ENCODE results near the gene OSBPL10. TPM values are rescaled to one million over a fixed set of nuclear protein-coding genes. Genes with fewer than 3 reads are reported as not detected.

OSBPL10 gene
- total RNA-seq, 1 donor from 2014 or later: 3.8 TPM

- Mint-ChIP-seq H3K4me3 (ENCODE audit: unreplicated experiment) (no peak overlapping the region), H3K4me1 (ENCODE audit: low read depth, unreplicated experiment) (peaks cover 25% of the 10 kb centered on the region), H3K27me3 (ENCODE audit: unreplicated experiment) (no peaks in the 10 kb centered on the region), H3K9me3 (ENCODE audit: unreplicated experiment) (peaks cover 2% of the 10 kb centered on the region), H3K36me3 (ENCODE audit: unreplicated experiment) (no peaks in the 10 kb centered on the region), H3K27ac (ENCODE audit: unreplicated experiment) (no peak overlapping the region)
- DNase-seq: no peak
- no peak for TF ChIP-seq CTCF (IDR thresholded peaks at IDR 0.05; ENCODE audit: partially characterized antibody, unreplicated experiment)
These were observed 74.9 kb downstream of the OSBPL10 start for GRCh38 chr3:31906182-31906581.

DNA sequence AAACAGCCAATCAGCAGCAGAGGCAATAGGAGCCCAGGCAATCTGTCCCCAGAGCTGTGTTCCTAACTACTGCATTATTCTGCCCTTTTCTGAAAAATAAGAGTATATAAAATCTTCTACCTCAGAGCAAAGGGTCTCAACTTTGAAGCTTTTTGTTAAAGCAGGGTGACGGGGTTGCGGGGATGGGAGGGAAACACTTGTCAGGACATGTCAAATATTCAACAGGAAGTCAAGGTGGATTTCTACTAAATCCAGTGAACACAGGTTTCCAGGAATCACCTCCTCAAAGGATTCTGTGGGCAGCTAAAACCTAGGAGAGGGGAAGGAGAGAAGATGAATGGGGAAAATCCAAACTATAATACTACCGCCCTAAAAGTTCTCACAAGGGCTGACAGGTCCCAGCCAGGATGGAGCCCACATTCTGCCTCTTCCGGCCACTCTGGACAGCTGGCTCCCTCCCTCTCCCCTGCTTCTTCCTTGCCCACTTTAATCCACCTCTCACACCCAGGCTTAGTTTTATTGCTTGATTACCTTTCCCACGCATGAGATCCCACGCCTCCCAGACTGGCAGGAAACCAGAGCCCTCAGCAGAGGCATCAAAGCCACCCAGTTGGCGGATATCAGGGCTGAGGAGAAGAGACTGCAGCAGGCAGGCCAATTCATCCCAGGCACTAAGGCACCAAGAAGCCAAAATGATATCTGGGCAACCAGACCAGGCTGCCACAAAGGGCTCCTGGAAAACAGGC is 77.2 kb downstream of the OSBPL10 start:
- H3K4me3 Mint-ChIP-seq (ENCODE audit: unreplicated experiment): no peak overlapping the region
- peaks cover 3% of the 10 kb centered on the region for H3K27me3 Mint-ChIP-seq (ENCODE audit: unreplicated experiment)
- no peaks in the 10 kb centered on the region for H3K36me3 Mint-ChIP-seq (ENCODE audit: unreplicated experiment)
- TF ChIP-seq CTCF (IDR thresholded peaks at IDR 0.05; ENCODE audit: partially characterized antibody, unreplicated experiment): no peak
- H3K9me3 Mint-ChIP-seq (ENCODE audit: unreplicated experiment): peaks cover 2% of the 10 kb centered on the region
- no peak overlapping the region for H3K27ac Mint-ChIP-seq (ENCODE audit: unreplicated experiment)
- DNase-seq: no peak
- peaks cover 17% of the 10 kb centered on the region for H3K4me1 Mint-ChIP-seq (ENCODE audit: low read depth, unreplicated experiment)

DNA sequence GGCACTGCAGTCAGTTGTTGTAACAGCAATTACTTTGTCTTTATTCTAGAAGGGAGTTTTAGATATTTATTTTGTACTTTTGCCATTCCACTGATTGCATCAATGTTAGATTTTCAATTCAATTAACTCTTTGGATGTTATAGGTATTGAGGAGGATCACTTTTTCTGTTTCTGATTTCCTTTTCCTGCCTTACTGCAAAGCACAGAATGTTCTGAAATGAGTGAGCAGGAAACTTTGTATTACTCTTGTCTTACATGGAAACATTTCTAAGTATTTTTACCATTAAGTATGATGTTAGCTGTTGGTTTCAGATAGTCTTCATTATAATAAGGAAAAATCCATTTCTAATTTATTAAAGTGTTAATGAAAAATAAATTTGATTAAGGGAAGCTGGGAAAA is 80.5 kb downstream of the OSBPL10 start:
- Mint-ChIP-seq H3K27me3 (ENCODE audit: unreplicated experiment) (peaks cover 3% of the 10 kb centered on the region), H3K4me1 (ENCODE audit: low read depth, unreplicated experiment) (no peaks in the 10 kb centered on the region), H3K9me3 (ENCODE audit: unreplicated experiment) (no peaks in the 10 kb centered on the region), H3K27ac (ENCODE audit: unreplicated experiment) (no peak overlapping the region), H3K4me3 (ENCODE audit: unreplicated experiment) (no peak overlapping the region), H3K36me3 (ENCODE audit: unreplicated experiment) (no peaks in the 10 kb centered on the region)
- TF ChIP-seq CTCF (IDR thresholded peaks at IDR 0.05; ENCODE audit: partially characterized antibody, unreplicated experiment): no peak
- DNase-seq: no peak

DNA sequence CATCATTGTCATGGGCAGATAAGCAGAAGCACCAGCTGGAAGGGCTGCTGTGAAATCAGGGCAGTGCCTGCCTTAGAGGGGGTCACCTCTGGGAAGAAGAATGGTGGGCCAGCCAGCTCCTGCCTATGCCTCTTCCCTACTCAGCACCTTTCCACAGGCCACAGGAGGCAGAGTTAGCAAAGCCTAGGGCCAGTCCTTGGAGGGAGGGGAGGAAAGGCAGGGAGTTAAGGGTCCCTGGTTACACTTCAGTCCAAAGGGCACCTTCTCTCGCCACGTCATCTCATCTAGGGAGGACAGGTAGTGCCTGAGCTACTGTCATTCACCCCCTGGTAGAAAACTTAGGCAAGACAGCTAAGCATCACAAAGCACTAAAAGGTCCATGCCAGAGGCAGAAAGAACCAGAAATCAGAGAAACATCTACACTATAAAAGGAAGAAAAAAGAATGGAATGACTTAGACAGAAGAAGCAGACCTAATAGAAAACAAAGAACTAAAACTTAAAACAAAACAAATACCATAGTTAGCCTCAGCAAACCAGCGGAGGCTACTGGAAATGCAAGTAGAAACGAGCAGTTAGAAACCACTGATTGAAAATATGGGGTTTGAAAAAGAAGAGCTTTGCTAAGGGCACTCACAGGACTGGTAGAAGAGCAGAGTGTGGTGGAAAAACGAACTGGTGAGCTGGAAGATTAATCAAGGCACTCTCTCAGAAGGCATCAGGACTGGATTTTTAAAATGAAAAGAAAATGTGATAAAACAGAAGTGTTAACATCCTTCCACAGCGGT is 84.2 kb downstream of the OSBPL10 start:
- no peak for DNase-seq
- TF ChIP-seq CTCF (IDR thresholded peaks at IDR 0.05; ENCODE audit: partially characterized antibody, unreplicated experiment): no peak
- H3K36me3 Mint-ChIP-seq (ENCODE audit: unreplicated experiment): no peaks in the 10 kb centered on the region
- no peak overlapping the region for H3K27ac Mint-ChIP-seq (ENCODE audit: unreplicated experiment)
- peaks cover 3% of the 10 kb centered on the region for H3K27me3 Mint-ChIP-seq (ENCODE audit: unreplicated experiment)
- no peaks in the 10 kb centered on the region for H3K9me3 Mint-ChIP-seq (ENCODE audit: unreplicated experiment)
- no peak overlapping the region for H3K4me3 Mint-ChIP-seq (ENCODE audit: unreplicated experiment)
- no peaks in the 10 kb centered on the region for H3K4me1 Mint-ChIP-seq (ENCODE audit: low read depth, unreplicated experiment)

- Mint-ChIP-seq H3K4me1 (ENCODE audit: low read depth, unreplicated experiment) (no peaks in the 10 kb centered on the region), H3K27ac (ENCODE audit: unreplicated experiment) (no peak overlapping the region)
- no peak for DNase-seq
These were observed 85.0 kb downstream of the OSBPL10 start for GRCh38 chr3:31896026-31896425.

More at GRCh38 chr3:31896026-31896425, 85.0 kb downstream of the OSBPL10 start:
- Mint-ChIP-seq H3K9me3 (ENCODE audit: unreplicated experiment) (no peaks in the 10 kb centered on the region), H3K4me3 (ENCODE audit: unreplicated experiment) (no peak overlapping the region), H3K27me3 (ENCODE audit: unreplicated experiment) (peaks cover 3% of the 10 kb centered on the region), H3K36me3 (ENCODE audit: unreplicated experiment) (no peaks in the 10 kb centered on the region)
- TF ChIP-seq CTCF (IDR thresholded peaks at IDR 0.05; ENCODE audit: partially characterized antibody, unreplicated experiment): no peak

Data from glutamatergic neuron (in vitro differentiated cells).